ENCODE data around the gene DPH5.
"Not testable (repeated sequence)": the region's sequence is repeated elsewhere in the genome, so short reads cannot be mapped to it uniquely, and the experiment has no call there.

Gene DPH5

DNA sequence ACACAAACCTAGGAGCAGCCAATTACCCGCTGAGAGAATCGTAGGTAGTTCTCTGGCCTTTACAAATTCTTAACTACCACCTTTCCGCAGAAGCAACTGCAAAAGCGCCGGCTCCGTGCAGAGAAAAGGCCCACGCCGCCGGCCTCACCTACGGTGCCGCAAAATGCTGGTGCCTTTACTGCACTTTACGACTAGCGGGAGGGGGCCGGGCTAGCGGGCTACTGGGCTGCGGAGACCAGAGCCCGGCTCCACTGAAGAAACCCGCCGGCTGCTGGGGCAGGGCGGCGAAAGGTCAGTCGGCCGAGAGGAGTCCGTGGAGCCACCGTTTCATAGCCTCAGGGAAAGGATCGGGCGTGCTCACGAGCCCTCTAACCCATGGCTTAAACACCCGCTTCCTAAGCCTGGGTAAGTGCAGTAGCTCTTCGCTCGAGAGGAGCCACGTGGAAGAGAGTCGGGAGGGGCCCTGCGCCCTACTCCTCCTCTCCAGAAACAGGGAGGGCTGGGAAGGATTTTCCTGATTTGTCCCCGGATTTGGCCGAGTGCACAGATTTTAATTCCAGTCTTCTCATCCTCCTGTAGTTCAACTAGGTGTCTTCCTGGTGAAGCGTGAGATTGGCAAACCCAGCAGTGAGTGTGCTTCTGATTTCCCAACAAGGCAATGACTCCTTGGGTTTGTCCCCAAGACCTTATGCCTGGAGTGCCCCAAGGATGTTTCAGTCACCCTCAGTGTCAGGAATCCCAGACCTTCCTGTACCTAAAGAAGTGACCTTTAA is at the start of gene DPH5:
Gene DPH5, minus strand, starts transcription at position 128 of the 773 bp plus-strand sequence. CDS start 341 bp downstream, outside the sequence.
- peak; percentile 89 for DNase-seq

- DNase-seq, result no peak
Measured at GRCh38 chr1:101073836-101074235, 48.3 kb upstream of the DPH5 start.

- DNase-seq, result no peak
Measured at GRCh38 chr1:101071470-101071891, 45.9 kb upstream of the DPH5 start.

- DNase-seq, result no peak
Measured at GRCh38 chr1:101069158-101069557, 43.6 kb upstream of the DPH5 start.

DNA sequence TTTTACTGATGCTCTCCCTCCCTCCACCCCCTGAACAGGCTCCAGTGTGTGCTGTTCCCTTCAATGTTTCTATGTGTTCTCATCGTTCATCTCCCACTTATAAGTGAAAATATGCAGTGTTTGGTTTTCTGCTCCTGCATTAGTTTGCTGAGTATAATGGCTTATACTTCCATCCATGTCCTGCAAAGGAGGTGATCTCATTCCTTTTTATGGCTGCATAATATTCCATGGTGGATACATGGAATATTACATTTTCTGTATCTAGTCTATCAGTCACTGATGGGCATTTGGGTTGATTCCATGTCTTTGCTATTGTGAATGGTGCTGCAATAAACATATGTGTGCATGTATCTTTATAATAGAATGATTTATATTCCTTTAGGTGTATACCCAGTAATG is 41.4 kb upstream of the DPH5 start:
- not testable (repeated sequence) for DNase-seq

GRCh38 chr1:101066260-101066936 is 40.8 kb upstream of the DPH5 start:
- no peak for DNase-seq

- DNase-seq, result no peak
Measured at GRCh38 chr1:101065575-101065974, 40.0 kb upstream of the DPH5 start.

GRCh38 chr1:101064697-101065096 is 39.1 kb upstream of the DPH5 start:
- no peak for DNase-seq

- DNase-seq, result no peak
Measured at GRCh38 chr1:101060992-101061391, 35.4 kb upstream of the DPH5 start.

GRCh38 chr1:101059945-101060542 is 34.5 kb upstream of the DPH5 start:
- no peak for DNase-seq

DNA sequence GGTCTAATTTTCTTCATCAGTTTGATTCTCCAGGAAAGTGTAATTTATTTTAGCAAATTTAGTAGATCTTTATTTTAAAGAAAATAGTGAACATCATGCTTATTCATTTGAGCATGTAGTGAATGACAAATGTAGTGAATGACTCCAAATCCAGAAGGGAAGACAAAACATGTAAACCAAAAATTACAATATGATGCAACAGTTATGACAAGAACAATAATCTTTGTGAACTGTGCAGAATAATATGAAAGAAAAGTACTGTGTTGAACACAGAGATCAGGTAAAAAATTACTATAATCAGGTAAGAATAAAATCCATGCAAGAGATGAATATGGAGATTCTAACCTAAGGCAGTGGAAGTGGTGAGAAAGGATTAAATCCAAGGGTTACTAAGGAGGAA is 30.0 kb upstream of the DPH5 start:
- no peak for DNase-seq

DNA sequence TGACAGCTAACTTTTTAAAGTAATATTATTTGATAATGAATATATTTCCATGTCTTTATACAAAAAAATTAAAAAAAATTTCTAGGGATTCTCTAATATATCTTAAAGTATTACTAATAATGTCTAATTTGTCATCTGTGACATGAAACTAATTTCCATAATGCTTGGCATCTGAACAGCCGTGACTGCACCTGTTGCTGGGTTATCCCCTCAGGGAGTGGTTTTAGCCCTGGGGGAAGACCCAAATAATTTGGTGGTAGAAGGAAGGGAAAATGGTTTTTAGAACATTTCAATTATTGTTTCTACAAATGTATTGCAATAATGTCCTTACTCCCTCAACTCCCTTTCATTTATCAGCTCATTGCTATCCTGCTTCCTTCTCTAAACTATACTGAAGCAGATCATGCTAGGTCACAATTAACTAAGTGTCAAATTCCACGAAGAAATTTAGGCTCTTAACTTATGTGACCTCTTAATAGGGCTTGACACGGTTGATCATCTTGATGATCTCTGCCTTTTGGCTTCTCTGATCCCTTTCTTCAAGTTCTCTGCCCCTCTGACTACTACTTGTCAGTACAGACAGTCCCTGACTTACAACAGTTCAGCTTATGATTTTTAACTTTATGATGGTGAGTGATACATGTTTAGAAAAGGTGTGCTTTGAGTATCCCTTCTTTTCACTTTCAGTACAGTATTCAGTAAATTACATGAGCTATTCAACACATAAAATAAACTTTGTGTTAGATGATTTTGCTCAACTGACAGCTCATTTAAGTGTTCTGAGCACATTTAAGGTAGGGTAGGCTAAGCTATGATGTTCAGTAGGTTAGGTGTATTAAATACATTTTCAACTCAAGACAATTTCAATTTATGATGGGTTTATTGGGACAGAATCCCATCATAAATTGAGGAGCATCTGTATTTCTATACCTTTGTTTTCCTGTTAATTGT is 26.4 kb upstream of the DPH5 start:
- no peak for DNase-seq

DNA sequence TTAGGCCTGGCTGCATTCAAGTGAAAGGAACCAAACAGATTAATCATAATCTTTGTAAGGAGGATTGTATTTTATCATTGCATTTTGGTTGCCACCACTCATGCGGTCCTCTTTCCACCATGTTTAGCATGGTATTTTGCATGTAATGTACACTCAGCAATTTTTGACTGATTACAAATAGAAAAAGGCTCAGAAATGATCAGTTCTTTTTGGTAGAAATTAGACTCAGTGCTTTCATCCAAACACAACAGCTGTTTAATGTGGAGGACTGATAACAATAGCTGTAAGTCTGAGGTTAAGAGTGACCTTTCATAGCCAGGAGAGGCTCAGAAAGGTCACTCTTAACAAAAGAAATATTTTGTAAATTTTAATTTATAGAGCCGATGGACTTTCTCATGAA is 25.3 kb upstream of the DPH5 start:
- no peak for DNase-seq

- DNase-seq, result no peak
Measured at GRCh38 chr1:101044749-101045148, 19.2 kb upstream of the DPH5 start.

DNA sequence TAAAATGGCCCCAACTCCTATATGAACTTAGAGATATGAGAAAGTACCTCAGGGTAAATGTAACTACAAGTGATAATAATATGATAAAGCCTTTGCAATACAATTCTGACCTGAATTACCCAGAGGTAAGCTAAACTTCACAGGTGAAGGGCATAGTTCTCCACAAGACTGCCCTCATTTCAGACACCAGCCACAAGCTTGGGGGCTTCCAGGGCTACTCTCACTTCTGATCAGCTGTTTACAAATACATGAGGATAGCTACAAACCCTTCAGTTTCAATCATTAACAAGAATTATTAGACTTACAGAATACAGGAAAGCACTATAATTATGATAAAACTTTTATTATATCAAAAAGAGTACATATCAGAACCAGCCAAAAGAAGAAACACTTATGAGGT is 18.7 kb upstream of the DPH5 start:
- no peak for DNase-seq

DNA sequence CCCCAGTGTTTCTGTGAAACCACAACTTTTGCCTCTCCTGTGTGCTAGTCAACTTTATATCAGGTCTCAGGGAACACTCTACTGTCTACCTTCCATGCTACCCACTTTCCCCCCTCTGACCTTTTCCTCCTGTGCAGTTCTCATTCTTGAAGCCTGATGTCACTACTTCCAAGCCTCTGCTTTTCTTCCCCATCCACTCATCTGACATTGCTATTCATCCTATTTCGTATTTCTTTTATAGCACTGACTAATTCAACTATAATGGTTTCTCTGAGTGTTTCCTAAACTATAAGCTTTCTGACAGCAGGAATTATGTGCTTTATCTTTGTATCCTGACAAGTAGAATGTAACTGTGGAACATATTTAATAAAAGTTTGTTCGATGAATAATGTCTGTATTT is 18.2 kb upstream of the DPH5 start:
- DNase-seq, result no peak

DNA sequence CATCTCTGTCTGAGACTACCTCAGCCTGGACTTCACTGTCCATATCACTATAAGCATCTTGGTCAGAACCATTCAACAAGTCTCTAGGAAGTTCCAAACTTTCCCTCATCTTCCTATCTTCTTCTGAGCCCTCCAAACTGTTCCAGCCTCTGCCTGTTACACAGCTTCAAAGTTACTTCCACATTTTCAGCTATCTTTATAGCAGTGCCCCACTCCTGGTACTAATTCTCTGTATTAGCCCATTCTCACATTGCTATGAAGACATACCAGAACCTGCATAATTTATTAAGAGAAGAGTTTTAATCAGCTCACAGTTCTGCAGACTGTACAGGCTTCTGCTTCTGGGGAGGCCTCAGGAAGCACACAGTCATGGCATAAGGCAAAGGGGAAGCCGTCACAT is 15.7 kb upstream of the DPH5 start:
- DNase-seq, result no peak

- no peak for DNase-seq
Measured at GRCh38 chr1:101040666-101041065, 15.1 kb upstream of the DPH5 start.

DNA sequence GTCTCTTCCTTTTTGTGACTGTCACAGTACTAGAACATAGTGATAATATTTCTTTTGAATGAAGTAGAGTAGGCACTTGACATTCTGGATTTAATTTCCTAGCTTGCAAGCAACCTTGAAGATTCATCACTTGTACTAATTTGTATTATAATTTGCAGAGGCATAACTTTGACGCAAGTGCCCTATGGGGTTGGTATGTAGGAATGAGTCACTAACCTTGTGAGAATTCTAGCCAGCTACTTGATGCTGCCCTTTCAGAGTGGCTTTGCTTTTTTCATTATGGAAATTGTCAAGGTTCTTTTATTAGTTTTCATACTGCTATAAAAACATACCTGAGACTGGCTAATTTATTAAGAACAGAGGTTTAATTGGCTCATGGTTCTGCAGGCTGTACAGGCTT is 13.7 kb upstream of the DPH5 start:
- no peak for DNase-seq

DNA sequence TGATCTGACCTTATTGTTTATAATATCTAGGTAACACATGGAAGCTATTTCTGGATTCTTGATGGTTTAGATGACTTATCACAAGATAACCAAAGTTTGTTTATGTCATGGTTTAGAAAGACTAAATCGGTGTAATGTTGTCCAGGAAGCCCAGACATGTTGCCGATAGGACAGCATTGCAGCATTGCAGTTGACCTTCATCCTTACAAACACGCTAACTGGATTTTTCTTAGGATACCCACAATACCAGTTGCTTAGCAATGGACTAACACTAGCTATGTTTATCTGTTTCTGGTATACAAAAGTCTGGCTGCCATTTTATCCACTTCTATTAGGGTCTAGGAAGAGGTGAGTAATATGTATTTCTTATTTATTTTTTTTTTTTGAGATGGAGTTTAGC is 11.7 kb upstream of the DPH5 start:
- DNase-seq, result no peak

DNA sequence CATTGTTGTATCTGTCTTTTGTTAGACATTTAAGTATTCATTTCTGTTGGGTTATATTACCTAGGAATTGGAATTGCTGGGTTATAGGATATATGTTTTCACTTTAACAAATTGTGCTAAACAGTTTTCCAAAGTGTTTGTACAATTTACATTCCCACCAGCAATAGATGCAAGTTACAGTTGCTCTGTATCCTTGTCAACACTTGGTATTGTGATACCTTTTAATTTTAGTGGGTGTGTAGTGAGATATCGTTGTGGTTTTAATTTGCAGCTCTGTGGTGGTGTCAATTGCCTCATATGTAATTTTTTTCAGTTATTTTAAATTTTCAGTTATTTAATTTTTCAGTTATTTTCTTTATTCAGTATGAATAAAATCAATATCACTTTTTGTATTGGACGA is 7.4 kb upstream of the DPH5 start:
- no peak for DNase-seq

DNA sequence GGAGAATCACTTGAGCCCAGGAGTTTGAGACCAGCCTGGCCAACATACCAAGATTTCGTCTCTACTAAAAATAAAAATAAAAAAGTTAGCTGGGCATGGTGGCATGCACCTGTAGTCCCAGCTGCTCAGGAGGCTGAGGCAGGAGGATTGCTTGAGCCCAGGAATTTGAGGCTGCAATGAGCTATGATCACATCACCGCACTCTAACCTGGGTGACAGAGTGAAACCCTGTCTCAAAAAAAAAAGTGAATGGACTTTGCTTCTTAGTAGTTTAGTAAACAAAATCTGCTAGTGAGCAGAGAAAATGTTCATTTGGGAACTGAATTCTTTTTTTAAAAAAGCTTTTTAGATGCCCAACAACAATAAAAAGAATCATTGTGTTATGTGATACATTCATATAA is 6.5 kb upstream of the DPH5 start:
- not testable (repeated sequence) for DNase-seq

DNA sequence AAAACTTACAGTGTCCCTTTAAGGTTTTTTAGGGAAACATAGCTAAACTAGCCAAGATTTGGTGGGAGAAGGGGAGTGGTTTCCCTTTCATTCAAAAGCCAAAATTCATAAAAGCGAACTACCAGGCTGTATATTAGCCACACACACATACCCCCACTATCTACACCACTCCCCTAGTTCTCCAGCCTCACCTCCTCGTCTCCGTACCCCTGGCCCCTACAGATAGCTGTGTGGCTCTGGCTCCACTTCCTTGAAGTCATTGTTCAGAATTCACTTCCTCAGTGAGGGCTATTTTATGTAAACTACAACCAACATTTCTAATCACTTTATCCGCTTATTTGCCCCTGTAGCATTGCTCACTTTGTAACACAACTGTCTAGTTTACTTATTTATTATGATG is 5.3 kb upstream of the DPH5 start:
- no peak for DNase-seq

Data from NCI-H2227 treated with DMSO at 0.1 percent for 48 hours (cell line).